CD14-positive monocyte (primary cell): ENCODE results near the gene PTPRD. TPM values are rescaled to one million over a fixed set of nuclear protein-coding genes. Genes with fewer than 3 reads are reported as not detected.

Experiments used
- DNase-seq, 3 donors: peaks; one replicate each; pipeline ENCODE4 v3.0.0-alpha.2; 2011 to 2022
- H2AFZ ChIP-seq: 2 replicates; pipeline ENCODE4 v1.6.0; 2012; ENCODE audit warnings: mild to moderate bottlenecking, low read depth, low read length, inconsistent platforms; ENCODE audit not compliant: insufficient read depth, poor library complexity, severe bottlenecking
- H3K27ac ChIP-seq, 2 donors: 1 replicate in 1 of 2; 2 replicates in 1 of 2; pipeline ENCODE4 v1.5.1; 2012 to 2013; ENCODE audit warnings: low read length in 2 of 2, control low read depth in 1 of 2, inconsistent platforms in 1 of 2, low read depth in 1 of 2, mild to moderate bottlenecking in 1 of 2
- H3K27me3 ChIP-seq, 2 donors: one replicate each; pipeline versions ENCODE4 v1.6.0 to v1.6.1; 2011 to 2013; ENCODE audit warnings: low read length in 2 of 2; ENCODE audit not compliant: control insufficient read depth in 2 of 2, insufficient read depth in 2 of 2
- H3K36me3 ChIP-seq, 2 donors: replicated peaks in 1 of 2; 1 replicate in 1 of 2; 2 replicates in 1 of 2; pipeline versions ENCODE4 v1.5.1 to v1.6.1; 2012 to 2013; ENCODE audit warnings: low read length in 2 of 2, control low read depth in 1 of 2, inconsistent platforms in 1 of 2, mild to moderate bottlenecking in 1 of 2; ENCODE audit not compliant: insufficient read depth in 2 of 2, control insufficient read depth in 1 of 2
- H3K4me1 ChIP-seq, 2 donors: 1 replicate in 1 of 2; 2 replicates in 1 of 2; pipeline versions ENCODE4 v1.5.1 to v1.6.1; 2012 to 2013; ENCODE audit warnings: low read length in 2 of 2, control low read depth in 1 of 2, inconsistent platforms in 1 of 2, mild to moderate bottlenecking in 1 of 2, moderate library complexity in 1 of 2; ENCODE audit not compliant: insufficient read depth in 2 of 2, control insufficient read depth in 1 of 2
- H3K4me2 ChIP-seq: replicated peaks from 2 replicates; pipeline ENCODE3; 2012; ENCODE audit warnings: low read length, moderate library complexity, mild to moderate bottlenecking; ENCODE audit not compliant: poor library complexity, severe bottlenecking; ENCODE audit errors: extremely low read depth
- H3K4me3 ChIP-seq, 3 experiments: fragments of 200-600 bp in 1 of 3; sonication (generic) in 1 of 3; replicated peaks in 1 of 3; 1 replicate in 2 of 3; 2 replicates in 1 of 3; pipeline ENCODE4 v1.5.1; 2011 to 2013; ENCODE audit warnings: low read length in 3 of 3, mild to moderate bottlenecking in 3 of 3, control low read depth in 2 of 3, low read depth in 2 of 3, inconsistent platforms in 1 of 3, moderate library complexity in 1 of 3
- H3K79me2 ChIP-seq: 2 replicates; pipeline ENCODE4 v1.6.0; 2012; ENCODE audit warnings: mild to moderate bottlenecking, control low read depth, inconsistent platforms, low read length, moderate library complexity; ENCODE audit not compliant: insufficient read depth
- H3K9ac ChIP-seq: 2 replicates; pipeline ENCODE4 v1.6.0; 2017; ENCODE audit warnings: low read length, mild to moderate bottlenecking; ENCODE audit not compliant: insufficient read depth, poor library complexity, severe bottlenecking
- H3K9me3 ChIP-seq, 2 donors: replicated peaks in 1 of 2; 1 replicate in 1 of 2; 2 replicates in 1 of 2; pipeline versions ENCODE4 v1.5.1 to v1.6.1; 2012 to 2013; ENCODE audit warnings: low read length in 2 of 2, control low read depth in 1 of 2; ENCODE audit not compliant: control insufficient read depth in 1 of 2, insufficient read depth in 1 of 2
- H4K20me1 ChIP-seq: 2 replicates; pipeline ENCODE4 v1.6.0; 2012; ENCODE audit warnings: mild to moderate bottlenecking, low read length, control low read depth, moderate library complexity; ENCODE audit not compliant: insufficient read depth
- H3K27ac Mint-ChIP-seq, 7 donors: one replicate each; pipeline ENCODE4 v1.8.0; 2020; ENCODE audit warnings: mild to moderate bottlenecking in 7 of 7, mixed read lengths in 7 of 7, moderate library complexity in 6 of 7, inconsistent platforms in 2 of 7
- H3K27me3 Mint-ChIP-seq, 3 donors: one replicate each; pipeline ENCODE4 v1.8.0; 2021 to 2022; ENCODE audit warnings: low read depth in 3 of 3, mild to moderate bottlenecking in 3 of 3, mixed read lengths in 3 of 3, moderate library complexity in 3 of 3, inconsistent platforms in 1 of 3
- H3K36me3 Mint-ChIP-seq, 2 donors: one replicate each; pipeline ENCODE4 v1.8.0; 2020; ENCODE audit warnings: mixed read lengths in 2 of 2, inconsistent platforms in 1 of 2, mild to moderate bottlenecking in 1 of 2
- H3K4me1 Mint-ChIP-seq: one replicate; pipeline ENCODE4 v1.8.0; 2020; ENCODE audit warnings: mild to moderate bottlenecking, mixed read lengths
- H3K4me3 Mint-ChIP-seq, 2 donors: one replicate each; pipeline ENCODE4 v1.8.0; 2020; ENCODE audit warnings: mild to moderate bottlenecking in 2 of 2, mixed read lengths in 2 of 2, moderate library complexity in 1 of 2
- H3K9me3 Mint-ChIP-seq, 7 donors: one replicate each; pipeline ENCODE4 v1.8.0; 2020 to 2022; ENCODE audit warnings: mixed read lengths in 7 of 7, mild to moderate bottlenecking in 6 of 7, moderate library complexity in 6 of 7, inconsistent platforms in 2 of 7
- WGBS: methylation state at CpG from one replicate; pipeline ENCODE4 v1.1.5; 2013; ENCODE audit warnings: missing lambda C conversion rate; ENCODE audit not compliant: insufficient coverage; 5-methylcytosine and 5-hydroxymethylcytosine counted together
- intact Hi-C, 2 donors: fragments of 100-400 bp; cut with micrococcal nuclease; formaldehyde crosslinking; loops; one replicate each; pipeline versions ENCODE4 v1.15.0 to v1.15.1; 2023
- polyA plus RNA-seq, 3 donors: library from polyadenylated mRNA; depleted of rRNA in 1 of 3; unstranded in 2 of 3; stranded (reverse) in 1 of 3; fragments of 300-500 nt in 2 of 3; fragments of >200 nt in 1 of 3; fragmentation: Illumina TruSeq in 2 of 3; gene quantifications; 1 replicate in 2 of 3; 2 replicates in 1 of 3; pipeline ENCODE4 v1.2.3, GENCODE V29; 2012 to 2021
- TF ChIP-seq, protein P1 (sequence below): fragments of 200-600 bp; IDR thresholded peaks from one replicate; pipeline ENCODE4 v1.8.0; 2022; ENCODE audit warnings: antibody characterized with exemption, mild to moderate bottlenecking

Gene PTPRD
- polyA plus RNA-seq, 3 donors = not detected

DNA sequence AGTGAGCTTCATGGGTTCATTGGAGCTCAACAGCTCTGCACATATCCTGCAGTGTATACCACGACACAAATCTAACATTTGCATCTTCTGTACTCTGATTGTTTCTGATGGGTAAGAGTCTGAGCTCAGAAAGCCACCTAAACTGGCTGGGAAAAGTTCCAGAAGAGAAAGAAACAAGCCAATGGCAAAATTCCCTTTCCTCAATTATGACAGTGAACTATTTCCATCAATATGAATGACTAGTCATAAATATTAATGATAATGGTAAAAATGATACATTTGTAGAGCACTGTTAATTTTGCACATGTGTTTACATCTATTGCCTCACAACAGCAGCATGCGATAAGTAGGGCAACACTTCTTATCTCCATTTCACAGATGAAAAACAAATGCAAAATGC is 1711.7 kb downstream of the PTPRD start:
- TF ChIP-seq, protein P1, sequence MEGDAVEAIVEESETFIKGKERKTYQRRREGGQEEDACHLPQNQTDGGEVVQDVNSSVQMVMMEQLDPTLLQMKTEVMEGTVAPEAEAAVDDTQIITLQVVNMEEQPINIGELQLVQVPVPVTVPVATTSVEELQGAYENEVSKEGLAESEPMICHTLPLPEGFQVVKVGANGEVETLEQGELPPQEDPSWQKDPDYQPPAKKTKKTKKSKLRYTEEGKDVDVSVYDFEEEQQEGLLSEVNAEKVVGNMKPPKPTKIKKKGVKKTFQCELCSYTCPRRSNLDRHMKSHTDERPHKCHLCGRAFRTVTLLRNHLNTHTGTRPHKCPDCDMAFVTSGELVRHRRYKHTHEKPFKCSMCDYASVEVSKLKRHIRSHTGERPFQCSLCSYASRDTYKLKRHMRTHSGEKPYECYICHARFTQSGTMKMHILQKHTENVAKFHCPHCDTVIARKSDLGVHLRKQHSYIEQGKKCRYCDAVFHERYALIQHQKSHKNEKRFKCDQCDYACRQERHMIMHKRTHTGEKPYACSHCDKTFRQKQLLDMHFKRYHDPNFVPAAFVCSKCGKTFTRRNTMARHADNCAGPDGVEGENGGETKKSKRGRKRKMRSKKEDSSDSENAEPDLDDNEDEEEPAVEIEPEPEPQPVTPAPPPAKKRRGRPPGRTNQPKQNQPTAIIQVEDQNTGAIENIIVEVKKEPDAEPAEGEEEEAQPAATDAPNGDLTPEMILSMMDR = no peak
- H3K36me3 Mint-ChIP-seq = no peaks in the 10 kb centered on the region
- H3K9me3 ChIP-seq = peaks cover 3 to 5% of the 10 kb centered on the region in 2 donors

DNA sequence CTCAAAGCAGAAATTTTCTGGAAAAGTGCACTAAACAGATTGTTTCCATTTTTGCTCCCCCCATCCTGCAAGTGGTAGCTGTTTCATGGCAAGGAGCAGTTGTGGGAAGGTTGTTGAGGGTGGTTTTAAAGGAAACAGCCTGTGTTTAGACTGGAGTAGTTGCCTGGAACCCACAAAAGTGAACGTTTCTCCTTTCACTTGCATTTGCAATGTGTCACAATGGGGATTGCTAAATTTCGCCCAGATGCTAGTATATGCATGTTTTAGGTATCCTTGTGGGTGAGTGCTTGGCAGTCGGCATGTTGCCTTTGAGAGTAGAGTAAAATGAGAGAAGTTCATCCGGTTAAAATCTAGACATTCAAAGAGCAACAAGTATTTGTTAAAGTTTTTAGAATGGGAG is 1713.3 kb downstream of the PTPRD start:
- TF ChIP-seq, protein P1 = no peak
- H3K4me1 ChIP-seq = no peaks in the 10 kb centered on the region
- H3K4me2 ChIP-seq = no peak overlapping the region
- no peak overlapping the region for H3K9ac ChIP-seq
- no peaks in the 10 kb centered on the region for H3K79me2 ChIP-seq
- Mint-ChIP-seq H3K4me1 (no peaks in the 10 kb centered on the region), H3K9me3 (peaks cover 0 to 2% (median 0%) of the 10 kb centered on the region in 7 donors), H3K27ac (no peak overlapping the region), H3K36me3 (no peaks in the 10 kb centered on the region), H3K4me3 (no peak overlapping the region), H3K27me3 (no peaks in the 10 kb centered on the region)
- H3K36me3 ChIP-seq = no peaks in the 10 kb centered on the region
- no peak overlapping the region for H3K27ac ChIP-seq
- no peak overlapping the region for H2AFZ ChIP-seq
- no peaks in the 10 kb centered on the region for H3K9me3 ChIP-seq
- H3K27me3 ChIP-seq = no peaks in the 10 kb centered on the region
- no peaks in the 10 kb centered on the region for H4K20me1 ChIP-seq
- H3K4me3 ChIP-seq = no peak overlapping the region
- no peak for DNase-seq
- intact Hi-C loops = loop anchor here in 1 of 2 donors (10.0 kb wide), 1 partner anchor 1325 kb away; no protein-coding TSS in a partner anchor
- WGBS = 16% methylated on average over 3 of the region's 4 CpGs

More for the DNA sequence above, 1711.7 kb downstream of the PTPRD start:
- no peaks in the 10 kb centered on the region for H3K4me1 Mint-ChIP-seq
- Histone ChIP-seq H2AFZ (no peak overlapping the region), H3K79me2 (no peaks in the 10 kb centered on the region), H3K4me1 (no peaks in the 10 kb centered on the region), H3K36me3 (no peaks in the 10 kb centered on the region), H3K4me2 (no peak overlapping the region), H3K4me3 (no peak overlapping the region), H4K20me1 (no peaks in the 10 kb centered on the region), H3K27ac (no peak overlapping the region), H3K27me3 (no peaks in the 10 kb centered on the region), H3K9ac (no peak overlapping the region)
- H3K9me3 Mint-ChIP-seq = peaks cover 0 to 6% (median 0%) of the 10 kb centered on the region in 7 donors
- H3K27ac Mint-ChIP-seq = no peak overlapping the region
- no CpG with 5 or more reads among the region's 2 CpGs for WGBS
- peaks cover 0 to 3% (median 1%) of the 10 kb centered on the region in 3 donors for H3K27me3 Mint-ChIP-seq
- no peak for DNase-seq
- H3K4me3 Mint-ChIP-seq = no peak overlapping the region
- intact Hi-C loops = no loop called here
